ENCODE results near the gene SPAAR. TPM values are rescaled to one million over a fixed set of nuclear protein-coding genes. Genes with fewer than 3 reads are reported as not detected.
"Not testable (repeated sequence)": the region's sequence is repeated elsewhere in the genome, so short reads cannot be mapped to it uniquely, and the experiment has no call there.

SPAAR gene
- total and polyA plus RNA-seq, 2 experiments from 2014 or later = 0.09 to 0.15 TPM

DNA sequence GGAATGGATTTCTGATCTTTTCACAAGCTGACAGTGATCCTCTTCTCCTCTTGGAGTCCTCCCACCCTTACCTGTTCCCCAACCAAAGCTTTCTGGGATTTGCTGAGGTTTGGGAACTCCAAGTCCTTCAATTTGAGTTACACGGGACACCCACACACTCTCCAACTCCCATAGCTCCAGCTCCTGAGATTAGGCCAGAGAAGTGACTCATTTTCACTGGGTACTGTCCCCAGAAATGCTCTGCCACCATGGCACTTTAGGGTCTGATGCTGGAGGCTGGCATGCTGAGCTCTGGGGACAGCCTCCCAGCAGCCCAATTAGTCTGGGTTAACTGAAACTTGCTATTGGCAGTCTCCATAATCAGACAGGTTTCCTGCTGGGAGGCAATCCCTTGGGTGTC, 17.2 kb upstream of the SPAAR start:
- peaks cover 44% of the 10 kb centered on the region for H3K27me3 ChIP-seq
- no peak overlapping the region for H3K4me3 ChIP-seq
- no peaks in the 10 kb centered on the region for H3K36me3 ChIP-seq
- H3K4me1 ChIP-seq (ENCODE audit: low read depth) = no peaks in the 10 kb centered on the region
- DNase-seq (ENCODE audit: low read depth in 1 of 2, low spot score in 1 of 2) = no peak
- TF ChIP-seq CTCF (IDR thresholded peaks at IDR 0.05; ENCODE audit: low read depth, low read length) = no peak
- no peak overlapping the region for H3K27ac ChIP-seq
- H3K9me3 ChIP-seq (ENCODE audit: low read depth) = no peaks in the 10 kb centered on the region

DNA sequence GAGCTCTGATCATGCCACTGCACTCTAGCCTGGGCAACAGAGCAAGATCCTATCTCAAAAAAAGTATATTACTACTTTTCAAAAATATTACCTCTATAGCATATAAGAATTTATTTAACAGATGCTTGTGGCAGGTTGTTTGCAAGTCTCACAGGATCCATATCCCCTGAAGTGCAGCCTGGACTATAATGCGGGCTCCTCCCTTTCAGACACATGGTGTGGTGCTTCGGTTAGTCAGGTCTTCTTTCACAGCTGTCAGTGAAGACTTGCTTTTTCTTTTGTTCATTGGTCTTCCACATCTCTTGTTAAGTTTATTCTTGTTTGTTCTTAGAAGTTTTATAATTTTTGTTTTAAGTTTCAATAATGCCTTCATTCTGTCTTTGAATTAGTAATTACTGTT, 12.7 kb upstream of the SPAAR start:
- no peak overlapping the region for H3K4me3 ChIP-seq
- TF ChIP-seq CTCF (IDR thresholded peaks at IDR 0.05; ENCODE audit: low read depth, low read length) = no peak
- no peak overlapping the region for H3K27ac ChIP-seq
- no peaks in the 10 kb centered on the region for H3K36me3 ChIP-seq
- no peak for DNase-seq (ENCODE audit: low read depth in 1 of 2, low spot score in 1 of 2)
- peaks cover 76% of the 10 kb centered on the region for H3K27me3 ChIP-seq
- H3K9me3 ChIP-seq (ENCODE audit: low read depth) = no peaks in the 10 kb centered on the region
- no peaks in the 10 kb centered on the region for H3K4me1 ChIP-seq (ENCODE audit: low read depth)

- not testable (repeated sequence) for DNase-seq (ENCODE audit: low read depth in 1 of 2, low spot score in 1 of 2); H3K36me3 ChIP-seq; H3K4me3 ChIP-seq; H3K9me3 ChIP-seq (ENCODE audit: low read depth); H3K4me1 ChIP-seq (ENCODE audit: low read depth); H3K27ac ChIP-seq
- H3K27me3 ChIP-seq = peaks cover 73% of the 10 kb centered on the region
Observed at GRCh38 chr9:35897376-35898099, 11.8 kb upstream of the SPAAR start.

DNA sequence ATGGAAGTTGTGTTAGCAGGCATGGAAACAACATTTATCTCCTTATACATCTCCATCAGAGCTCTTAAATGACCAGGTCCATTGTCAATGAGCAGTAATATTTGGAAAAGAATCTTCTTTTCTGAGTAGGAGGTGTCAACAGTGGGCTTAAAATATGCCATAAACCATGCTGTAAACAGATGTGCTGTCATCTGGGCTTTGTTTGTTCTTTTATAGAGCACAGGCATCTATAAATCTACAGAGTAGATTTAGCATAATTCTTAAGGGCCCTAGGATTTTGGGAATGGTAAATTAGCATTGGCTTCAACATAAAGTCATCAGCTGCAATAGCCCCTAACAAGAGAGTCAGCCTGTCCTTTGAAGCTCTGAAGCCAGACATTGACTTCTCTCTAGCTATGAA, 11.0 kb upstream of the SPAAR start:
- no peaks in the 10 kb centered on the region for H3K9me3 ChIP-seq (ENCODE audit: low read depth)
- H3K4me3 ChIP-seq = no peak overlapping the region
- H3K27ac ChIP-seq = no peak overlapping the region
- no peak for DNase-seq (ENCODE audit: low read depth in 1 of 2, low spot score in 1 of 2)
- peaks cover 70% of the 10 kb centered on the region for H3K27me3 ChIP-seq
- TF ChIP-seq CTCF (IDR thresholded peaks at IDR 0.05; ENCODE audit: low read depth, low read length) = no peak
- H3K4me1 ChIP-seq (ENCODE audit: low read depth) = no peaks in the 10 kb centered on the region
- H3K36me3 ChIP-seq = no peaks in the 10 kb centered on the region

GRCh38 chr9:35899021-35899420, 10.3 kb upstream of the SPAAR start:
- DNase-seq (ENCODE audit: low read depth in 1 of 2, low spot score in 1 of 2) = no peak
- H3K4me3 ChIP-seq = no peak overlapping the region
- H3K4me1 ChIP-seq (ENCODE audit: low read depth) = no peaks in the 10 kb centered on the region
- no peaks in the 10 kb centered on the region for H3K36me3 ChIP-seq
- H3K9me3 ChIP-seq (ENCODE audit: low read depth) = no peaks in the 10 kb centered on the region
- H3K27ac ChIP-seq = no peak overlapping the region
- TF ChIP-seq CTCF (IDR thresholded peaks at IDR 0.05; ENCODE audit: low read depth, low read length) = no peak
- peaks cover 63% of the 10 kb centered on the region for H3K27me3 ChIP-seq

- Histone ChIP-seq H3K36me3 (no peaks in the 10 kb centered on the region), H3K27ac (no peak overlapping the region), H3K27me3 (peaks cover 41% of the 10 kb centered on the region), H3K4me1 (ENCODE audit: low read depth) (peaks cover 17% of the 10 kb centered on the region), H3K9me3 (ENCODE audit: low read depth) (no peaks in the 10 kb centered on the region), H3K4me3 (no peak overlapping the region)
- peak; percentile 55 for TF ChIP-seq CTCF (IDR thresholded peaks at IDR 0.05; ENCODE audit: low read depth, low read length)
- DNase-seq (ENCODE audit: low read depth in 1 of 2, low spot score in 1 of 2) = peak; percentile 69 to 75
Observed at GRCh38 chr9:35903049-35903448, 6.2 kb upstream of the SPAAR start.
